ENCODE data around the gene RCBTB1.

Gene RCBTB1

GRCh38 chr13:49536144-49536873 lies 49.0 kb downstream of the RCBTB1 start:
- no peak overlapping the region for H2AFZ ChIP-seq (ENCODE audit: low read length, unreplicated experiment)
- no peak overlapping the region for H3K27ac ChIP-seq (ENCODE audit: low read depth, low read length)
- peaks cover 12% of the 10 kb centered on the region; the same call in 1 of the 2 replicates for H3K36me3 ChIP-seq (ENCODE audit: insufficient read depth, low read length)
- no peaks in the 10 kb centered on the region for H3K4me1 ChIP-seq (ENCODE audit: control insufficient read depth, insufficient read depth, low read length, unreplicated experiment)
- H3K4me3 ChIP-seq (ENCODE audit: low read depth, low read length), result no peak overlapping the region
- no peaks in the 10 kb centered on the region for H3K79me2 ChIP-seq (ENCODE audit: control insufficient read depth, insufficient read depth, low read length, unreplicated experiment)
- H3K27me3 ChIP-seq (ENCODE audit: insufficient read depth, low read length), result no peaks in the 10 kb centered on the region

GRCh38 chr13:49533591-49534269 lies 51.6 kb downstream of the RCBTB1 start:
- Histone ChIP-seq H2AFZ (ENCODE audit: low read length, unreplicated experiment) (no peak overlapping the region), H3K27me3 (ENCODE audit: insufficient read depth, low read length) (no peaks in the 10 kb centered on the region), H3K27ac (ENCODE audit: low read depth, low read length) (no peak overlapping the region), H3K4me3 (ENCODE audit: low read depth, low read length) (no peak overlapping the region), H3K79me2 (ENCODE audit: control insufficient read depth, insufficient read depth, low read length, unreplicated experiment) (no peaks in the 10 kb centered on the region), H3K36me3 (ENCODE audit: insufficient read depth, low read length) (peaks cover 10% of the 10 kb centered on the region; the same call in 1 of the 2 replicates), H3K4me1 (ENCODE audit: control insufficient read depth, insufficient read depth, low read length, unreplicated experiment) (no peaks in the 10 kb centered on the region)

GRCh38 chr13:49533011-49533410 lies 52.3 kb downstream of the RCBTB1 start:
- H3K27me3 ChIP-seq (ENCODE audit: insufficient read depth, low read length), result no peaks in the 10 kb centered on the region
- no peak overlapping the region for H2AFZ ChIP-seq (ENCODE audit: low read length, unreplicated experiment)
- H3K4me3 ChIP-seq (ENCODE audit: low read depth, low read length), result no peak overlapping the region
- peaks cover 10% of the 10 kb centered on the region; the same call in 1 of the 2 replicates for H3K36me3 ChIP-seq (ENCODE audit: insufficient read depth, low read length)
- no peaks in the 10 kb centered on the region for H3K4me1 ChIP-seq (ENCODE audit: control insufficient read depth, insufficient read depth, low read length, unreplicated experiment)
- H3K27ac ChIP-seq (ENCODE audit: low read depth, low read length), result no peak overlapping the region
- H3K79me2 ChIP-seq (ENCODE audit: control insufficient read depth, insufficient read depth, low read length, unreplicated experiment), result no peaks in the 10 kb centered on the region

- H3K36me3 ChIP-seq (ENCODE audit: insufficient read depth, low read length), result peaks cover 6% of the 10 kb centered on the region; the same call in 1 of the 2 replicates
Measured at GRCh38 chr13:49532593-49532992, 52.8 kb downstream of the RCBTB1 start.

GRCh38 chr13:49530457-49530856 lies 54.9 kb downstream of the RCBTB1 start:
- Histone ChIP-seq H3K36me3 (ENCODE audit: insufficient read depth, low read length) (0 out of 2 replicates have a peak, but pooled peaks cover 5% of the 10 kb centered on the region), H3K27me3 (ENCODE audit: insufficient read depth, low read length) (no peaks in the 10 kb centered on the region), H2AFZ (ENCODE audit: low read length, unreplicated experiment) (no peak overlapping the region), H3K4me1 (ENCODE audit: control insufficient read depth, insufficient read depth, low read length, unreplicated experiment) (no peaks in the 10 kb centered on the region), H3K4me3 (ENCODE audit: low read depth, low read length) (no peak overlapping the region), H3K79me2 (ENCODE audit: control insufficient read depth, insufficient read depth, low read length, unreplicated experiment) (no peaks in the 10 kb centered on the region), H3K27ac (ENCODE audit: low read depth, low read length) (no peak overlapping the region)

More at GRCh38 chr13:49532593-49532992, 52.8 kb downstream of the RCBTB1 start:
- H3K79me2 ChIP-seq (ENCODE audit: control insufficient read depth, insufficient read depth, low read length, unreplicated experiment), result no peaks in the 10 kb centered on the region
- no peak overlapping the region for H3K27ac ChIP-seq (ENCODE audit: low read depth, low read length)
- no peak overlapping the region for H2AFZ ChIP-seq (ENCODE audit: low read length, unreplicated experiment)
- no peaks in the 10 kb centered on the region for H3K4me1 ChIP-seq (ENCODE audit: control insufficient read depth, insufficient read depth, low read length, unreplicated experiment)
- no peaks in the 10 kb centered on the region for H3K27me3 ChIP-seq (ENCODE audit: insufficient read depth, low read length)
- H3K4me3 ChIP-seq (ENCODE audit: low read depth, low read length), result no peak overlapping the region

- Histone ChIP-seq H3K27me3 (ENCODE audit: insufficient read depth, low read length) (no peaks in the 10 kb centered on the region), H3K4me3 (ENCODE audit: low read depth, low read length) (no peak overlapping the region), H3K4me1 (ENCODE audit: control insufficient read depth, insufficient read depth, low read length, unreplicated experiment) (no peaks in the 10 kb centered on the region), H3K27ac (ENCODE audit: low read depth, low read length) (no peak overlapping the region), H2AFZ (ENCODE audit: low read length, unreplicated experiment) (no peak overlapping the region), H3K36me3 (ENCODE audit: insufficient read depth, low read length) (peaks cover 9% of the 10 kb centered on the region; the same call in 1 of the 2 replicates), H3K79me2 (ENCODE audit: control insufficient read depth, insufficient read depth, low read length, unreplicated experiment) (no peaks in the 10 kb centered on the region)
Measured at GRCh38 chr13:49528161-49528560, 57.2 kb downstream of the RCBTB1 start.

GRCh38 chr13:49527123-49527522 lies 58.2 kb downstream of the RCBTB1 start:
- Histone ChIP-seq H3K79me2 (ENCODE audit: control insufficient read depth, insufficient read depth, low read length, unreplicated experiment) (no peaks in the 10 kb centered on the region), H2AFZ (ENCODE audit: low read length, unreplicated experiment) (no peak overlapping the region), H3K27me3 (ENCODE audit: insufficient read depth, low read length) (no peaks in the 10 kb centered on the region), H3K36me3 (ENCODE audit: insufficient read depth, low read length) (peaks cover 11% of the 10 kb centered on the region; the same call in 1 of the 2 replicates), H3K4me1 (ENCODE audit: control insufficient read depth, insufficient read depth, low read length, unreplicated experiment) (no peaks in the 10 kb centered on the region), H3K4me3 (ENCODE audit: low read depth, low read length) (no peak overlapping the region), H3K27ac (ENCODE audit: low read depth, low read length) (no peak overlapping the region)

GRCh38 chr13:49524740-49525501 lies 60.4 kb downstream of the RCBTB1 start:
- Histone ChIP-seq H3K4me3 (ENCODE audit: low read depth, low read length) (no peak overlapping the region), H3K4me1 (ENCODE audit: control insufficient read depth, insufficient read depth, low read length, unreplicated experiment) (no peaks in the 10 kb centered on the region), H3K27ac (ENCODE audit: low read depth, low read length) (no peak overlapping the region), H3K27me3 (ENCODE audit: insufficient read depth, low read length) (no peaks in the 10 kb centered on the region), H3K79me2 (ENCODE audit: control insufficient read depth, insufficient read depth, low read length, unreplicated experiment) (no peaks in the 10 kb centered on the region), H2AFZ (ENCODE audit: low read length, unreplicated experiment) (no peak overlapping the region), H3K36me3 (ENCODE audit: insufficient read depth, low read length) (peaks cover 11% of the 10 kb centered on the region; the same call in 1 of the 2 replicates)

- H3K4me1 ChIP-seq (ENCODE audit: control insufficient read depth, insufficient read depth, low read length, unreplicated experiment), result no peaks in the 10 kb centered on the region
- H3K36me3 ChIP-seq (ENCODE audit: insufficient read depth, low read length), result peaks cover 6% of the 10 kb centered on the region; the same call in 1 of the 2 replicates
- H3K79me2 ChIP-seq (ENCODE audit: control insufficient read depth, insufficient read depth, low read length, unreplicated experiment), result no peaks in the 10 kb centered on the region
- H3K27me3 ChIP-seq (ENCODE audit: insufficient read depth, low read length), result no peaks in the 10 kb centered on the region
- no peak overlapping the region for H2AFZ ChIP-seq (ENCODE audit: low read length, unreplicated experiment)
- no peak overlapping the region for H3K27ac ChIP-seq (ENCODE audit: low read depth, low read length)
- no peak overlapping the region for H3K4me3 ChIP-seq (ENCODE audit: low read depth, low read length)
Measured at GRCh38 chr13:49521224-49521623, 64.1 kb downstream of the RCBTB1 start.

- Histone ChIP-seq H3K36me3 (ENCODE audit: insufficient read depth, low read length) (no peaks in the 10 kb centered on the region; the same call in 1 of the 2 replicates), H3K4me3 (ENCODE audit: low read depth, low read length) (no peak overlapping the region), H3K4me1 (ENCODE audit: control insufficient read depth, insufficient read depth, low read length, unreplicated experiment) (no peaks in the 10 kb centered on the region), H3K79me2 (ENCODE audit: control insufficient read depth, insufficient read depth, low read length, unreplicated experiment) (no peaks in the 10 kb centered on the region), H2AFZ (ENCODE audit: low read length, unreplicated experiment) (no peak overlapping the region), H3K27ac (ENCODE audit: low read depth, low read length) (no peak overlapping the region), H3K27me3 (ENCODE audit: insufficient read depth, low read length) (no peaks in the 10 kb centered on the region)
Measured at GRCh38 chr13:49517461-49517860, 67.9 kb downstream of the RCBTB1 start.
